Activated CD8-positive, alpha-beta memory T cell treated with anti-CD3 and anti-CD28 coated beads, Interleukin-2, amount 50 U/mL, for 1 hour (primary cell): ENCODE measurements around the gene GPR141.

Source experiments
- DNase-seq: peaks from one replicate; pipeline ENCODE4 v3.0.0-alpha.2; 2020; ENCODE audit errors: extremely low read depth

The GPR141 gene

GRCh38 chr7:37732253-37732652, 48.7 kb downstream of the GPR141 start:
- no peak for DNase-seq

GRCh38 chr7:37732888-37733287, 49.3 kb downstream of the GPR141 start:
- DNase-seq, result no peak

GRCh38 chr7:37735196-37735595, 51.6 kb downstream of the GPR141 start:
- DNase-seq, result no peak

- no peak for DNase-seq
Observed at GRCh38 chr7:37738321-37738720, 54.8 kb downstream of the GPR141 start.

- no peak for DNase-seq
Observed at GRCh38 chr7:37740398-37740797, 56.8 kb downstream of the GPR141 start.

GRCh38 chr7:37741776-37742175, 58.2 kb downstream of the GPR141 start:
- DNase-seq, result no peak

GRCh38 chr7:37751096-37751495, 67.5 kb downstream of the GPR141 start:
- no peak for DNase-seq

GRCh38 chr7:37753398-37754050, 70.0 kb downstream of the GPR141 start:
- DNase-seq, result no peak

- no peak for DNase-seq
Observed at GRCh38 chr7:37756797-37757551, 73.4 kb downstream of the GPR141 start.

- DNase-seq, result no peak
Observed at GRCh38 chr7:37757563-37757962, 74.0 kb downstream of the GPR141 start.

GRCh38 chr7:37758501-37759045, 75.0 kb downstream of the GPR141 start:
- DNase-seq, result no peak

GRCh38 chr7:37759526-37759925, 76.0 kb downstream of the GPR141 start:
- DNase-seq, result no peak

GRCh38 chr7:37765421-37765829, 81.9 kb downstream of the GPR141 start:
- DNase-seq, result no peak

GRCh38 chr7:37765872-37766525, 82.4 kb downstream of the GPR141 start:
- no peak for DNase-seq

- DNase-seq, result no peak
Observed at GRCh38 chr7:37768611-37769010, 85.0 kb downstream of the GPR141 start.

GRCh38 chr7:37769291-37769690, 85.7 kb downstream of the GPR141 start:
- DNase-seq, result no peak

GRCh38 chr7:37769726-37770125, 86.2 kb downstream of the GPR141 start:
- no peak for DNase-seq

GRCh38 chr7:37770838-37771237, 87.3 kb downstream of the GPR141 start:
- DNase-seq, result no peak

- DNase-seq, result no peak
Observed at GRCh38 chr7:37771342-37771741, 87.8 kb downstream of the GPR141 start.

- no peak for DNase-seq
Observed at GRCh38 chr7:37771801-37772200, 88.2 kb downstream of the GPR141 start.

GRCh38 chr7:37775921-37776320, 92.4 kb downstream of the GPR141 start:
- DNase-seq, result no peak

GRCh38 chr7:37781156-37781555, 97.6 kb downstream of the GPR141 start:
- DNase-seq, result no peak

GRCh38 chr7:37782166-37782565, 98.6 kb downstream of the GPR141 start:
- no peak for DNase-seq
